Prostate gland (tissue), 2 donors: ENCODE measurements around the gene AMFR. TPM values are rescaled to one million over a fixed set of nuclear protein-coding genes. Genes with fewer than 3 reads are reported as not detected.

Experiments
- DNase-seq: peaks from one replicate; pipeline ENCODE4 v3.0.0-alpha.2; 2019; ENCODE audit warnings: low spot score
- H3K27ac ChIP-seq, 2 donors: fragments of 200-600 bp; sonication (generic); 2 replicates each; pipeline ENCODE4 v1.5.1; 2017 to 2019
- H3K27me3 ChIP-seq: fragments of 200-600 bp; sonication (generic); replicated peaks from 2 replicates; pipeline ENCODE4 v1.5.1; 2019; ENCODE audit not compliant: insufficient read depth
- H3K36me3 ChIP-seq, 2 donors: fragments of 200-600 bp; sonication (generic); 1 replicate in 1 of 2; 2 replicates in 1 of 2; pipeline versions ENCODE4 v1.5.1 to v1.8.1; 2017 to 2019
- H3K4me1 ChIP-seq: fragments of 200-600 bp; sonication (generic); replicated peaks from 2 replicates; pipeline ENCODE4 v1.5.1; 2019
- H3K4me3 ChIP-seq, 2 donors: fragments of 200-600 bp; sonication (generic); 2 replicates each; pipeline ENCODE4 v1.5.1; 2017 to 2019
- H3K9me3 ChIP-seq: fragments of 200-600 bp; sonication (generic); 2 replicates; pipeline ENCODE4 v1.5.1; 2017
- POLR2A ChIP-seq: fragments of 450-650 bp; IDR thresholded peaks from one replicate; pipeline ENCODE4 v1.6.1; 2016; ENCODE audit warnings: antibody characterized with exemption, mild to moderate bottlenecking
- POLR2AphosphoS5 ChIP-seq: sonication (generic); formaldehyde crosslinking; IDR thresholded peaks from one replicate; pipeline ENCODE4 v1.6.1; 2017; ENCODE audit warnings: antibody characterized with exemption
- WGBS: methylation state at CpG from one replicate; pipeline ENCODE4 v1.1.5; 2018; 5-methylcytosine and 5-hydroxymethylcytosine counted together
- intact Hi-C: fragments of 100-400 bp; cut with DNase I; formaldehyde crosslinking; loops from one replicate; pipeline ENCODE4 v1.14.2; 2022
- total RNA-seq, 2 donors: library from RNA; depleted of rRNA; stranded (reverse); fragments of >200 nt; gene quantifications; one replicate each; pipeline ENCODE4 v1.1.0, GENCODE V29; 2016
- TF ChIP-seq, protein P1 (sequence below), 4 experiments: fragments of 200-600 bp in 2 of 4; fragments of 450-650 bp in 2 of 4; sonication (generic) in 2 of 4; IDR thresholded peaks; 1 replicate in 3 of 4; 2 replicates in 1 of 4; pipeline ENCODE4 v1.5.1; 2016 to 2019; ENCODE audit warnings: antibody characterized with exemption in 4 of 4, mild to moderate bottlenecking in 2 of 4, moderate library complexity in 2 of 4

The AMFR gene
- total RNA-seq, 2 donors from 2014 or later = 123 to 261 TPM

DNA sequence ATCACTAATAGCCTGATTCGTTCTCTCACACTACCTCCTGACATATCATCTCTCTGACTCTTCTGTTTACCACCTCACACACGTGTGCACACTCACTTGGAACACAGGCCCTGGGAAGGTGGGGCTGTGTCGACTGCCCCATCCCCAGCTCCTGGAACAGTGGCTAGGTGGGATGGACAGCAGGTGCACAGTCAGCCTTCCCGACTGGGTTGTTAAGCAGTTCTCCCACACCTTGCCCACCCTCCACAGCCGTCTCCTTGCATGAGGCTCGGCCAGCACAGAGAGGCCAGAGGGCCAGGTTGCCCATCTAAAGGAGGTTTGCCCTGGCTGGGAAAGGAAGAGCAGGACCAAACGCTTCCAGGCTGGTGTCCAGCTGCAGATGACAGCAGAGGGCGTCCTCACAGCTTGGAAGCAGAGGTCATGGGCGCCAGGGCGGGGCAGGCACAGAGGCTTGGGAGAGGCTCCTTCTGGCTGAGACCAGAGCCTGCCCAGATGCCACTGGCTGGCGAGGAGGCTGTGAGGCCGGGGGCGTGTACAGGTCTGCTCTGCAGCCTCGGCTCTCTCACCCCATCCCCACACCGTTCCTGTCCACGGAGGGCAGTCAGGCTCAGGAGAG lies 92.8 kb downstream of the AMFR start:
- intact Hi-C loops = loop anchor here (1.0 kb wide), 1 partner anchor 23 kb away; no protein-coding TSS in a partner anchor
- H3K36me3 ChIP-seq = no peaks in the 10 kb centered on the region
- no peak for DNase-seq
- 60% methylated on average over 16 of the region's 16 CpGs for WGBS
- H3K9me3 ChIP-seq = no peaks in the 10 kb centered on the region
- TF ChIP-seq POLR2AphosphoS5 (no peak), POLR2A (no peak)
- TF ChIP-seq, protein P1, sequence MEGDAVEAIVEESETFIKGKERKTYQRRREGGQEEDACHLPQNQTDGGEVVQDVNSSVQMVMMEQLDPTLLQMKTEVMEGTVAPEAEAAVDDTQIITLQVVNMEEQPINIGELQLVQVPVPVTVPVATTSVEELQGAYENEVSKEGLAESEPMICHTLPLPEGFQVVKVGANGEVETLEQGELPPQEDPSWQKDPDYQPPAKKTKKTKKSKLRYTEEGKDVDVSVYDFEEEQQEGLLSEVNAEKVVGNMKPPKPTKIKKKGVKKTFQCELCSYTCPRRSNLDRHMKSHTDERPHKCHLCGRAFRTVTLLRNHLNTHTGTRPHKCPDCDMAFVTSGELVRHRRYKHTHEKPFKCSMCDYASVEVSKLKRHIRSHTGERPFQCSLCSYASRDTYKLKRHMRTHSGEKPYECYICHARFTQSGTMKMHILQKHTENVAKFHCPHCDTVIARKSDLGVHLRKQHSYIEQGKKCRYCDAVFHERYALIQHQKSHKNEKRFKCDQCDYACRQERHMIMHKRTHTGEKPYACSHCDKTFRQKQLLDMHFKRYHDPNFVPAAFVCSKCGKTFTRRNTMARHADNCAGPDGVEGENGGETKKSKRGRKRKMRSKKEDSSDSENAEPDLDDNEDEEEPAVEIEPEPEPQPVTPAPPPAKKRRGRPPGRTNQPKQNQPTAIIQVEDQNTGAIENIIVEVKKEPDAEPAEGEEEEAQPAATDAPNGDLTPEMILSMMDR (IDR thresholded peaks at IDR 0.05) = peak in 1 of 4 experiments; percentile 34
- H3K4me3 ChIP-seq = no peak overlapping the region
- no peaks in the 10 kb centered on the region for H3K27me3 ChIP-seq
- H3K27ac ChIP-seq = no peak overlapping the region
- H3K4me1 ChIP-seq = no peaks in the 10 kb centered on the region

DNA sequence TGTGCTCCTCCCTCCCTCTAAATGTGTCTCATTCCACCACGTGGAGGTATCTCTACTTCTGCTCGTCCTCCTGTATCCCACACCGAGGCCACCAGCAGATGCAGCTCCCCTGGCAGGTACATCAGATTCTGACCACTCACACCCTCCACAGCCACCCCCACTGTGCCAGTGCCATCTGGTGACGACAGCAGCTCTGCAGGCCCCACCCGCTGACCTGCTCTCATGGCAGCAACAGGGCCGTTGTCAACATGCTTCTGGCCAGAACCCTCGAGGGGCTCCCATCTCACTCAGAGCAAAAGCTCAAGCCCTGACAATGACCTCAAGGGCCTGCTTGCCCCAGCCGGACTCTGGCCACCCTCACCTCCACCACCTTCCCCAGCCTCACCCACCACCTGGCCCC lies 93.4 kb downstream of the AMFR start:
- 91% methylated on average over 8 of the region's 8 CpGs for WGBS
- intact Hi-C loops = loop anchor here (1.0 kb wide), 1 partner anchor 23 kb away; no protein-coding TSS in a partner anchor

DNA sequence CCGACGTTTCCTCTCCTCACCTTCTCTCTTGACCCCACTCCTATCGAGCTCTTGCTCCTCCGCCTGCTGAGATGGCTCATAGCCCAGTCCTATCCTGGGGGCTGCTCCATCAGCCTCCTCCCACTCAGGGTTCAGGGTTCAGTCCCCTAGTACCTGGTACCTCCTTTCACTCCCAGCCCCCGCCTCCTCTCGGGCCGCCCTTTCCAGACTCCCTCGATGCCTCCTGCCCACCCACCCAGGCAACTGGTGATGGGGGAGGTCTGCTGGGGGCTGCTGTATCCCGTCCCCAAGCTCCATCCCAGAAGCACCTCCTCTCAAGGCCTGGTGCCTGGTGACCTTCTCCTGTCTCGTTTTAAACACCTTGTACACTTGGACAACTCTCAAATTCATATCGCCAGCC lies 93.9 kb downstream of the AMFR start:
- H3K36me3 ChIP-seq = no peaks in the 10 kb centered on the region
- H3K27ac ChIP-seq = no peak overlapping the region
- H3K27me3 ChIP-seq = no peaks in the 10 kb centered on the region
- no peaks in the 10 kb centered on the region for H3K9me3 ChIP-seq
- DNase-seq = no peak
- 81% methylated on average over 11 of the region's 11 CpGs for WGBS
- H3K4me1 ChIP-seq = no peaks in the 10 kb centered on the region
- TF ChIP-seq, protein P1 (IDR thresholded peaks at IDR 0.05) = no peak
- no peak for TF ChIP-seq POLR2A
- TF ChIP-seq POLR2AphosphoS5 = no peak
- intact Hi-C loops = no loop called here
- no peak overlapping the region for H3K4me3 ChIP-seq

More for the DNA sequence above, 93.4 kb downstream of the AMFR start:
- no peak overlapping the region for H3K27ac ChIP-seq
- DNase-seq = no peak
- no peaks in the 10 kb centered on the region for H3K36me3 ChIP-seq
- TF ChIP-seq, protein P1 (IDR thresholded peaks at IDR 0.05) = no peak
- TF ChIP-seq POLR2AphosphoS5 = no peak
- no peak for TF ChIP-seq POLR2A
- H3K9me3 ChIP-seq = no peaks in the 10 kb centered on the region
- no peaks in the 10 kb centered on the region for H3K27me3 ChIP-seq
- H3K4me1 ChIP-seq = no peaks in the 10 kb centered on the region
- no peak overlapping the region for H3K4me3 ChIP-seq

DNA sequence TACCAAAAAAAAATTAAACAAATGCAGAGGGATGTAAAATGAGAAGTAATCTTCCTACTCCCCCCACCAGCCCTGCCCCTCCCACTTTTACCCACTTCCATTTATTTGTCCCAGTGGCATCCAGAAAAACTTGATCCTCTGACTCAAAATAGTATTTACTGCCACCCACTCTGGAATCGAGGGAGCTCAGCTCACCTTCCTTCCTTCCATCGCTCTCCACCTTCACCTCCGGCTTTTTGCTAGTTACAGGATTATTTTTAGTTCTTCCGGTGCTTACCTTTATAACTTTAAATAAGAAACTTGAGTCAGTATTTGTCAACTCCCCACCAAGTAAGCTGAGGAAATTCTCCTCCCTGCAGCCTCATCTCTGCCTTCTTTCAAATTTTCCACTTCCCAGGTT lies 94.9 kb downstream of the AMFR start:
- no peak for DNase-seq
- intact Hi-C loops = no loop called here

More for the DNA sequence above, 94.9 kb downstream of the AMFR start:
- H3K36me3 ChIP-seq = no peaks in the 10 kb centered on the region
- H3K9me3 ChIP-seq = no peaks in the 10 kb centered on the region
- no peak overlapping the region for H3K27ac ChIP-seq
- no peak overlapping the region for H3K4me3 ChIP-seq
- H3K27me3 ChIP-seq = no peaks in the 10 kb centered on the region
- TF ChIP-seq, protein P1 (IDR thresholded peaks at IDR 0.05) = no peak
- no peak for TF ChIP-seq POLR2AphosphoS5
- no peak for TF ChIP-seq POLR2A
- 46% methylated on average over 4 of the region's 4 CpGs for WGBS
- no peaks in the 10 kb centered on the region for H3K4me1 ChIP-seq
